Measurements from ENCODE around the gene ADAMTS16. TPM values are rescaled to one million over a fixed set of nuclear protein-coding genes. Genes with fewer than 3 reads are reported as not detected.

Gene ADAMTS16
- total RNA-seq, 1 experiment from 2014 or later: not detected

GRCh38 chr5:5320062-5320805, 180.1 kb downstream of the ADAMTS16 start:
- H3K36me3 ChIP-seq (ENCODE audit: insufficient read depth, low read length): no peaks in the 10 kb centered on the region
- no peak for DNase-seq
- H3K9me2 ChIP-seq (replicated peaks; ENCODE audit: insufficient read depth, low read length): no peaks in the 10 kb centered on the region
- no peaks in the 10 kb centered on the region for H3K79me2 ChIP-seq (ENCODE audit: low read length)
- no peak overlapping the region for H3K4me3 ChIP-seq (ENCODE audit: low read length)
- H3K9ac ChIP-seq (ENCODE audit: low read length): no peak overlapping the region
- H4K20me1 ChIP-seq (ENCODE audit: insufficient read depth, low read depth, low read length): no peaks in the 10 kb centered on the region
- H3K27me3 ChIP-seq (ENCODE audit: low read length): no peaks in the 10 kb centered on the region
- H3K27ac ChIP-seq (ENCODE audit: low read length): no peak overlapping the region
- H3K9me3 ChIP-seq (ENCODE audit: low read length): no peaks in the 10 kb centered on the region
- no peaks in the 10 kb centered on the region for H3K4me1 ChIP-seq (ENCODE audit: low read length)
- no peak overlapping the region for H3K4me2 ChIP-seq (ENCODE audit: low read depth, low read length, poor library complexity, severe bottlenecking)
- H2AFZ ChIP-seq (ENCODE audit: low read length): no peak overlapping the region

GRCh38 chr5:5321137-5321536, 181.0 kb downstream of the ADAMTS16 start:
- no peaks in the 10 kb centered on the region for H3K79me2 ChIP-seq (ENCODE audit: low read length)
- H3K4me3 ChIP-seq (ENCODE audit: low read length): no peak overlapping the region
- H3K27ac ChIP-seq (ENCODE audit: low read length): no peak overlapping the region
- no peaks in the 10 kb centered on the region for H3K27me3 ChIP-seq (ENCODE audit: low read length)
- no peak overlapping the region for H3K9ac ChIP-seq (ENCODE audit: low read length)
- no peaks in the 10 kb centered on the region for H3K36me3 ChIP-seq (ENCODE audit: insufficient read depth, low read length)
- H2AFZ ChIP-seq (ENCODE audit: low read length): no peak overlapping the region
- no peak overlapping the region for H3K4me2 ChIP-seq (ENCODE audit: low read depth, low read length, poor library complexity, severe bottlenecking)
- no peaks in the 10 kb centered on the region for H3K9me2 ChIP-seq (replicated peaks; ENCODE audit: insufficient read depth, low read length)
- no peak for DNase-seq
- no peaks in the 10 kb centered on the region for H4K20me1 ChIP-seq (ENCODE audit: insufficient read depth, low read depth, low read length)
- H3K9me3 ChIP-seq (ENCODE audit: low read length): no peaks in the 10 kb centered on the region
- H3K4me1 ChIP-seq (ENCODE audit: low read length): no peaks in the 10 kb centered on the region

- H3K27me3 ChIP-seq (ENCODE audit: low read length): no peaks in the 10 kb centered on the region
- H3K9ac ChIP-seq (ENCODE audit: low read length): no peak overlapping the region
- no peaks in the 10 kb centered on the region for H3K9me2 ChIP-seq (replicated peaks; ENCODE audit: insufficient read depth, low read length)
- no peaks in the 10 kb centered on the region for H3K9me3 ChIP-seq (ENCODE audit: low read length)
- H3K79me2 ChIP-seq (ENCODE audit: low read length): no peaks in the 10 kb centered on the region
- no peaks in the 10 kb centered on the region for H3K4me1 ChIP-seq (ENCODE audit: low read length)
- H3K4me3 ChIP-seq (ENCODE audit: low read length): no peak overlapping the region
- no peak for DNase-seq
- no peak overlapping the region for H3K4me2 ChIP-seq (ENCODE audit: low read depth, low read length, poor library complexity, severe bottlenecking)
- H4K20me1 ChIP-seq (ENCODE audit: insufficient read depth, low read depth, low read length): no peaks in the 10 kb centered on the region
- H2AFZ ChIP-seq (ENCODE audit: low read length): no peak overlapping the region
- H3K36me3 ChIP-seq (ENCODE audit: insufficient read depth, low read length): no peaks in the 10 kb centered on the region
- H3K27ac ChIP-seq (ENCODE audit: low read length): no peak overlapping the region
Observed at GRCh38 chr5:5323551-5323950, 183.4 kb downstream of the ADAMTS16 start.

GRCh38 chr5:5326115-5326758, 186.1 kb downstream of the ADAMTS16 start:
- Histone ChIP-seq H3K9me3 (ENCODE audit: low read length) (no peaks in the 10 kb centered on the region), H3K79me2 (ENCODE audit: low read length) (no peaks in the 10 kb centered on the region)
- no peak for DNase-seq

GRCh38 chr5:5327126-5327525, 187.0 kb downstream of the ADAMTS16 start:
- DNase-seq: no peak
- Histone ChIP-seq H3K9me3 (ENCODE audit: low read length) (no peaks in the 10 kb centered on the region), H4K20me1 (ENCODE audit: insufficient read depth, low read depth, low read length) (no peaks in the 10 kb centered on the region), H3K4me2 (ENCODE audit: low read depth, low read length, poor library complexity, severe bottlenecking) (no peak overlapping the region), H3K79me2 (ENCODE audit: low read length) (no peaks in the 10 kb centered on the region), H3K36me3 (ENCODE audit: insufficient read depth, low read length) (no peaks in the 10 kb centered on the region), H3K9me2 (replicated peaks; ENCODE audit: insufficient read depth, low read length) (no peaks in the 10 kb centered on the region), H3K4me3 (ENCODE audit: low read length) (no peak overlapping the region), H3K27me3 (ENCODE audit: low read length) (no peaks in the 10 kb centered on the region), H3K4me1 (ENCODE audit: low read length) (no peaks in the 10 kb centered on the region), H3K9ac (ENCODE audit: low read length) (no peak overlapping the region), H3K27ac (ENCODE audit: low read length) (no peak overlapping the region), H2AFZ (ENCODE audit: low read length) (no peak overlapping the region)

More at GRCh38 chr5:5326115-5326758, 186.1 kb downstream of the ADAMTS16 start:
- Histone ChIP-seq H3K9ac (ENCODE audit: low read length) (no peak overlapping the region), H4K20me1 (ENCODE audit: insufficient read depth, low read depth, low read length) (no peaks in the 10 kb centered on the region), H3K9me2 (replicated peaks; ENCODE audit: insufficient read depth, low read length) (no peaks in the 10 kb centered on the region), H3K4me2 (ENCODE audit: low read depth, low read length, poor library complexity, severe bottlenecking) (no peak overlapping the region), H3K4me3 (ENCODE audit: low read length) (no peak overlapping the region), H3K27ac (ENCODE audit: low read length) (no peak overlapping the region), H3K27me3 (ENCODE audit: low read length) (no peaks in the 10 kb centered on the region), H2AFZ (ENCODE audit: low read length) (no peak overlapping the region), H3K36me3 (ENCODE audit: insufficient read depth, low read length) (no peaks in the 10 kb centered on the region), H3K4me1 (ENCODE audit: low read length) (no peaks in the 10 kb centered on the region)

- H3K9me3 ChIP-seq (ENCODE audit: low read length): no peaks in the 10 kb centered on the region
- no peaks in the 10 kb centered on the region for H3K79me2 ChIP-seq (ENCODE audit: low read length)
- no peaks in the 10 kb centered on the region for H3K9me2 ChIP-seq (replicated peaks; ENCODE audit: insufficient read depth, low read length)
- H3K27me3 ChIP-seq (ENCODE audit: low read length): no peaks in the 10 kb centered on the region
- H2AFZ ChIP-seq (ENCODE audit: low read length): no peak overlapping the region
- H3K27ac ChIP-seq (ENCODE audit: low read length): no peak overlapping the region
- DNase-seq: no peak
- H4K20me1 ChIP-seq (ENCODE audit: insufficient read depth, low read depth, low read length): no peaks in the 10 kb centered on the region
- no peak overlapping the region for H3K9ac ChIP-seq (ENCODE audit: low read length)
- H3K4me1 ChIP-seq (ENCODE audit: low read length): no peaks in the 10 kb centered on the region
- no peak overlapping the region for H3K4me2 ChIP-seq (ENCODE audit: low read depth, low read length, poor library complexity, severe bottlenecking)
- H3K36me3 ChIP-seq (ENCODE audit: insufficient read depth, low read length): no peaks in the 10 kb centered on the region
- H3K4me3 ChIP-seq (ENCODE audit: low read length): no peak overlapping the region
Observed at GRCh38 chr5:5330728-5331452, 190.8 kb downstream of the ADAMTS16 start.

GRCh38 chr5:5331848-5332247, 191.7 kb downstream of the ADAMTS16 start:
- Histone ChIP-seq H3K27ac (ENCODE audit: low read length) (no peak overlapping the region), H2AFZ (ENCODE audit: low read length) (no peak overlapping the region), H3K79me2 (ENCODE audit: low read length) (no peaks in the 10 kb centered on the region), H3K9me3 (ENCODE audit: low read length) (no peaks in the 10 kb centered on the region), H3K4me2 (ENCODE audit: low read depth, low read length, poor library complexity, severe bottlenecking) (no peak overlapping the region), H3K4me1 (ENCODE audit: low read length) (no peaks in the 10 kb centered on the region), H4K20me1 (ENCODE audit: insufficient read depth, low read depth, low read length) (no peaks in the 10 kb centered on the region), H3K9ac (ENCODE audit: low read length) (no peak overlapping the region), H3K9me2 (replicated peaks; ENCODE audit: insufficient read depth, low read length) (no peaks in the 10 kb centered on the region), H3K36me3 (ENCODE audit: insufficient read depth, low read length) (no peaks in the 10 kb centered on the region), H3K27me3 (ENCODE audit: low read length) (no peaks in the 10 kb centered on the region), H3K4me3 (ENCODE audit: low read length) (no peak overlapping the region)
- no peak for DNase-seq

- Histone ChIP-seq H3K4me3 (ENCODE audit: low read length) (no peak overlapping the region), H3K9me3 (ENCODE audit: low read length) (no peaks in the 10 kb centered on the region), H3K27me3 (ENCODE audit: low read length) (no peaks in the 10 kb centered on the region), H3K27ac (ENCODE audit: low read length) (no peak overlapping the region), H3K9me2 (replicated peaks; ENCODE audit: insufficient read depth, low read length) (no peaks in the 10 kb centered on the region), H3K4me1 (ENCODE audit: low read length) (no peaks in the 10 kb centered on the region), H3K4me2 (ENCODE audit: low read depth, low read length, poor library complexity, severe bottlenecking) (no peak overlapping the region), H4K20me1 (ENCODE audit: insufficient read depth, low read depth, low read length) (no peaks in the 10 kb centered on the region), H3K9ac (ENCODE audit: low read length) (no peak overlapping the region), H3K79me2 (ENCODE audit: low read length) (no peaks in the 10 kb centered on the region), H2AFZ (ENCODE audit: low read length) (no peak overlapping the region), H3K36me3 (ENCODE audit: insufficient read depth, low read length) (no peaks in the 10 kb centered on the region)
- DNase-seq: no peak
Observed at GRCh38 chr5:5332287-5332686, 192.2 kb downstream of the ADAMTS16 start.
